K562 (cell line): Measurements from ENCODE around the gene CPLX3. TPM values are rescaled to one million over a fixed set of nuclear protein-coding genes. Genes with fewer than 3 reads are reported as not detected.

Experiments
- ATAC-seq: fragments of 200-7000 bp; cut with Tn5 transposase; 3 replicates; pipeline ENCODE4 v1.9.1; 2020; ENCODE audit warnings: moderate library complexity
- BruUV-seq: library from RNA; stranded (reverse); fragments of 400-500 nt; replicated peaks from 2 replicates; lab custom pipeline; 2021; lab: Mats Ljungman, UMichigan
- CTCF ChIA-PET: fragments of 300-600 bp; formaldehyde crosslinking; extraction: SDS; loops from one replicate; lab custom pipeline; 2021; ENCODE audit warnings: low intra/inter-chr PET ratio; lab: Yijun Ruan, JAX
- POLR2A ChIA-PET: fragments of 300-600, 350-650 bp; sonication (Branson Sonifier 250); formaldehyde crosslinking; extraction: SDS; loops from one replicate; lab custom pipeline; 2021; ENCODE audit warnings: antibody characterized with exemption, inconsistent platforms; lab: Yijun Ruan, JAX
- DNase-seq, 4 experiments: peaks; one replicate each; pipeline versions ENCODE4 v3.0.0 to v3.0.0-alpha.2; 2011 to 2018; ENCODE audit warnings: low spot score in 3 of 4, mixed read lengths in 3 of 4; ENCODE audit errors: extremely low read depth in 1 of 4
- FAIRE-seq: peaks from 2 replicates; lab custom pipeline; 2011; peaks lifted over from hg19 to GRCh38; lab: Jason Lieb, UNC
- H2AFZ ChIP-seq: 2 replicates; pipeline ENCODE4 v1.6.0; 2011; ENCODE audit warnings: low read depth, low read length, control low read depth, inconsistent platforms
- H3K27ac ChIP-seq: fragments of 200-600 bp; 3 replicates; pipeline ENCODE4 v1.8.0; 2011; ENCODE audit warnings: low read depth, mild to moderate bottlenecking, control low read depth, inconsistent platforms, low read length, moderate library complexity, mixed read lengths; ENCODE audit errors: extremely low read depth
- H3K27me3 ChIP-seq, 2 experiments: fragments of 300-600 bp in 1 of 2; 2 replicates in 1 of 2; 3 replicates in 1 of 2; pipeline versions ENCODE4 v1.6.0 to v1.8.0; 2011; ENCODE audit warnings: inconsistent platforms in 2 of 2, low read length in 2 of 2, mild to moderate bottlenecking in 1 of 2, mixed read lengths in 1 of 2, moderate library complexity in 1 of 2; ENCODE audit not compliant: control insufficient read depth in 2 of 2, insufficient read depth in 2 of 2
- H3K36me3 ChIP-seq: fragments of 300-600 bp; 3 replicates; pipeline ENCODE4 v1.8.0; 2011; ENCODE audit warnings: mild to moderate bottlenecking, low read length, inconsistent platforms; ENCODE audit not compliant: control insufficient read depth, insufficient read depth
- H3K4me1 ChIP-seq, 2 experiments: fragments of 200-600 bp in 1 of 2; replicated peaks in 1 of 2; 2 replicates in 1 of 2; 3 replicates in 1 of 2; pipeline versions ENCODE4 v1.5.1 to v1.8.0; 2011; ENCODE audit warnings: inconsistent platforms in 2 of 2, low read length in 2 of 2, mild to moderate bottlenecking in 1 of 2, mixed read lengths in 1 of 2, moderate library complexity in 1 of 2; ENCODE audit not compliant: control insufficient read depth in 2 of 2, insufficient read depth in 2 of 2
- H3K4me2 ChIP-seq: 2 replicates; pipeline ENCODE4 v1.6.1; 2011; ENCODE audit warnings: low read length, control low read depth, inconsistent platforms, mixed read lengths; ENCODE audit not compliant: insufficient read depth
- H3K4me3 ChIP-seq: fragments of 200-600 bp; sonication (generic), shearing (Covaris generic); 2 replicates; pipeline ENCODE4 v1.5.1; 2016; ENCODE audit warnings: control low read depth, inconsistent platforms
- H3K79me2 ChIP-seq: fragments of 200-600 bp; 3 replicates; pipeline ENCODE4 v1.8.0; 2011; ENCODE audit warnings: low read length, inconsistent platforms; ENCODE audit not compliant: control insufficient read depth, insufficient read depth
- H3K9ac ChIP-seq, 2 experiments: 2 replicates each; pipeline versions ENCODE4 v1.6.0 to v1.6.1; 2011; ENCODE audit warnings: low read depth in 2 of 2, low read length in 2 of 2, control low read depth in 1 of 2, inconsistent platforms in 1 of 2, mild to moderate bottlenecking in 1 of 2, mixed read lengths in 1 of 2; ENCODE audit not compliant: insufficient read depth in 1 of 2
- H3K9me1 ChIP-seq: one replicate; pipeline ENCODE4 v1.6.0; 2011; ENCODE audit warnings: inconsistent platforms, mild to moderate bottlenecking, low read length, moderate library complexity; ENCODE audit not compliant: control insufficient read depth, insufficient read depth
- H3K9me3 ChIP-seq: replicated peaks from 2 replicates; pipeline ENCODE4 v1.5.1; 2011; ENCODE audit warnings: low read depth, low read length, inconsistent platforms; ENCODE audit not compliant: control insufficient read depth, insufficient read depth
- H4K20me1 ChIP-seq: replicated peaks from 2 replicates; pipeline ENCODE4 v1.6.1; 2011; ENCODE audit warnings: low read length, inconsistent platforms, mixed read lengths; ENCODE audit not compliant: control insufficient read depth, insufficient read depth
- ETV6 ChIP-seq, 3 experiments: fragments of 150-350 bp in 1 of 3; sonication (generic) in 1 of 3; formaldehyde crosslinking in 1 of 3; IDR thresholded peaks; 2 replicates each; pipeline versions ENCODE4 v1.6.1 to v1.8.0; 2014 to 2022; ENCODE audit warnings: borderline replicate concordance in 2 of 3, low read depth in 2 of 3, antibody characterized with exemption in 1 of 3, low read length in 1 of 3, mild to moderate bottlenecking in 1 of 3, missing genetic modification reagents in 1 of 3
- HBP1 ChIP-seq: fragments of 450-650 bp; formaldehyde crosslinking; IDR thresholded peaks from 2 replicates; pipeline ENCODE4 v1.4.0; 2022; ENCODE audit warnings: missing genetic modification characterization
- NELFE ChIP-seq: IDR thresholded peaks from 2 replicates; pipeline ENCODE4 v1.6.1; 2011; ENCODE audit warnings: mild to moderate bottlenecking; ENCODE audit not compliant: insufficient read depth, insufficient read length
- TFE3 ChIP-seq: fragments of 450-650 bp; formaldehyde crosslinking; IDR thresholded peaks from 2 replicates; pipeline ENCODE4 v1.4.0; 2020; ENCODE audit warnings: mild to moderate bottlenecking, mixed read lengths
- ZNF212 ChIP-seq: fragments of 450-650 bp; formaldehyde crosslinking; IDR thresholded peaks from 2 replicates; pipeline ENCODE4 v1.4.0; 2020; ENCODE audit warnings: mild to moderate bottlenecking
- ZNF518B ChIP-seq: fragments of 250-450 bp; sonication (Bioruptor Pico); IDR thresholded peaks from 2 replicates; pipeline ENCODE4 v1.5.0; 2021; ENCODE audit warnings: mild to moderate bottlenecking, moderate library complexity
- ZNF75A ChIP-seq: fragments of 450-650 bp; formaldehyde crosslinking; IDR thresholded peaks from 2 replicates; pipeline ENCODE4 v1.4.0; 2020; ENCODE audit warnings: mild to moderate bottlenecking
- WGBS: fragments of 100-300 bp; shearing (Covaris generic); methylation state at CpG from one replicate; pipeline ENCODE4 v1.1.6; 2016; ENCODE audit warnings: low coverage, mixed read lengths; ENCODE audit not compliant: insufficient coverage; ENCODE audit errors: missing lambda C conversion rate; 5-methylcytosine and 5-hydroxymethylcytosine counted together
- in situ Hi-C: fragments of 300-500 bp; cut with MboI; formaldehyde crosslinking; loops from 4 replicates; pipeline ENCODE4 v1.15.0; 2018; ENCODE audit warnings: inconsistent platforms, mixed read lengths
- intact Hi-C: fragments of 100-400 bp; cut with micrococcal nuclease; formaldehyde crosslinking; loops from 2 replicates; pipeline ENCODE4 v1.14.2; 2022
- polyA plus RNA-seq, 8 experiments: library from polyadenylated mRNA; depleted of rRNA in 4 of 8; stranded (reverse) in 5 of 8; unstranded in 3 of 8; fragments of >200 nt; fragmentation: Nextera tagmentation in 2 of 8; fragmentation: Illumina TruSeq in 1 of 8; extraction: Ambion mirVana in 2 of 8; extraction: Trizol in 1 of 8; gene quantifications; 2 replicates each; pipeline versions ENCODE4 v1.2.1 to v1.2.3, GENCODE V29; 2011 to 2014; ENCODE audit warnings: inconsistent platforms in 1 of 8, missing spikeins in 1 of 8
- total RNA-seq, 7 experiments: library from RNA; depleted of rRNA in 6 of 7; stranded (reverse); fragments of >200 nt in 6 of 7; fragmentation: Illumina TruSeq in 2 of 7; extraction: Trizol in 2 of 7; gene quantifications; 2 replicates each; pipeline versions ENCODE4 v1.2.1 to v1.2.3, GENCODE V29; 2011 to 2021; ENCODE audit warnings: low replicate concordance in 1 of 7

Gene CPLX3
- total and polyA plus RNA-seq, 9 of the 15 experiments (the other 6 are each of a cell fraction or from before 2014, with no cell fraction given), result not detected

- no peak for DNase-seq
- Histone ChIP-seq H3K4me3 (no peak overlapping the region), H4K20me1 (peaks cover 13% of the 10 kb centered on the region; the same call in 1 of the 2 replicates), H3K9ac (no peak overlapping the region), H3K9me1 (no peaks in the 10 kb centered on the region), H3K27ac (no peak overlapping the region), H3K4me2 (no peak overlapping the region), H3K4me1 (peaks cover 0 to 17% of the 10 kb centered on the region in 2 experiments; a peak in 2 of 5 replicates), H3K36me3 (no peaks in the 10 kb centered on the region), H2AFZ (no peak overlapping the region), H3K79me2 (no peaks in the 10 kb centered on the region), H3K27me3 (peaks cover 18 to 45% of the 10 kb centered on the region in 2 experiments; a peak in 4 of 5 replicates), H3K9me3 (no peaks in the 10 kb centered on the region)
- no peak for FAIRE-seq
- POLR2A ChIA-PET, result interaction anchor here (0.9 kb wide), 1 partner anchor 14 kb away, joined by 4 read pairs; no protein-coding TSS in a partner anchor
- intact Hi-C loops (no loop called here), in situ Hi-C loops (no loop called here)
- CTCF ChIA-PET, result no interaction called here
- ATAC-seq, result no peak
- 5% methylated on average over 5 of the region's 6 CpGs for WGBS
- TF ChIP-seq NELFE, result no peak
- peak; percentile 47 for TF ChIP-seq TFE3
- BruUV-seq, result no TSS peak
Measured at GRCh38 chr15:74829991-74830390, 3.6 kb downstream of the CPLX3 start.

- BruUV-seq, result no TSS peak
- intact Hi-C loops, result no loop called here
- TF ChIP-seq ZNF518B (CRISPR knock-in tag), result no peak
- no peak for TF ChIP-seq ETV6 (IDR thresholded peaks at IDR 0.05; ENCODE audit: borderline replicate concordance in 1 of 2, low read depth in 2 of 2, low read length in 1 of 2)
- TF ChIP-seq ETV6 (CRISPR knock-in tag; IDR thresholded peaks at IDR 0.05; ENCODE audit: borderline replicate concordance), result no peak
- no peak for TF ChIP-seq ZNF75A (CRISPR knock-in tag)
- TF ChIP-seq ZNF212 (CRISPR knock-in tag), result no peak
- TF ChIP-seq HBP1, result no peak
Measured at GRCh38 chr15:74830868-74831267, 4.4 kb downstream of the CPLX3 start.

More at GRCh38 chr15:74830868-74831267, 4.4 kb downstream of the CPLX3 start:
- Histone ChIP-seq H3K27ac (no peak overlapping the region), H2AFZ (no peak overlapping the region), H3K9ac (no peak overlapping the region; a peak in 1 of 4 replicates), H3K9me1 (no peaks in the 10 kb centered on the region), H3K4me2 (no peak overlapping the region), H3K4me1 (peaks cover 0 to 17% of the 10 kb centered on the region in 2 experiments; a peak in 2 of 5 replicates), H3K4me3 (no peak overlapping the region), H3K36me3 (peaks cover 4% of the 10 kb centered on the region; the same call in 1 of the 3 replicates), H3K79me2 (no peaks in the 10 kb centered on the region), H3K9me3 (no peaks in the 10 kb centered on the region), H3K27me3 (peaks cover 18 to 37% of the 10 kb centered on the region in 2 experiments; a peak in 4 of 5 replicates), H4K20me1 (peaks cover 17% of the 10 kb centered on the region; the same call in 1 of the 2 replicates)
- ATAC-seq (no peak), DNase-seq (no peak), FAIRE-seq (no peak)
- ChIA-PET CTCF (no interaction called here), POLR2A (interaction anchor here (0.7 to 0.8 kb wide), 2 partner anchors 14 to 147 kb away, joined by 3 read pairs; no protein-coding TSS in a partner anchor)
- 7% methylated on average over 5 of the region's 5 CpGs for WGBS
- in situ Hi-C loops, result no loop called here
